Medulla oblongata (tissue), 1 donor: ENCODE measurements around the gene TREM2.
"Not testable (repeated sequence)": the region's sequence is repeated elsewhere in the genome, so short reads cannot be mapped to it uniquely, and the experiment has no call there.

ENCODE experiments used
- DNase-seq: peaks from one replicate; pipeline ENCODE4 v3.0.0-alpha.2; 2015; ENCODE audit errors: extremely low spot score

TREM2 gene

GRCh38 chr6:41153992-41154625, 8.8 kb downstream of the TREM2 start, which contains the start of gene TREML1:
TSS of gene TREML1 (minus strand) at chr6:41154347. CDS start at chr6:41154288, 59 bp downstream.
- DNase-seq, result no peak

DNA sequence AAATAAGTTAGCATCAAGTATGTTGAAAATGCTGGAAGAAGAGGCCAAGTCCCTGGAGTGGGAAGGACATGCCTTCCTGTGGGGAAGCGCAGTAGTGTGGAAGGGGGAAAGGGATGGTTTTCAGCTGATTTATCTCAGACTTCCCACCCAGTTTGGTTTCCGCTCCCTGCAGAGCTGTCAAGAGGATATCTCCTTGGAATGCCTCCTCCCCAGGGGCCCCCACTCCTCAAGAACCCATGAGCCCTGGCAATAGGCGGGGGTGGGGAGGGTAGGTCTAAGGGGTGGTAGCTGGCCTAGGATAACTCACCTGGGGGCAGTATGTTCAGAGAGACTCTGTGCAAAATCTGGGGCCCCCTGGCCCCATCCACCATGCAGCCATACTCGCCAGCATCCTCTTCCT, 9.5 kb downstream of the TREM2 start:
- DNase-seq, result no peak

DNA sequence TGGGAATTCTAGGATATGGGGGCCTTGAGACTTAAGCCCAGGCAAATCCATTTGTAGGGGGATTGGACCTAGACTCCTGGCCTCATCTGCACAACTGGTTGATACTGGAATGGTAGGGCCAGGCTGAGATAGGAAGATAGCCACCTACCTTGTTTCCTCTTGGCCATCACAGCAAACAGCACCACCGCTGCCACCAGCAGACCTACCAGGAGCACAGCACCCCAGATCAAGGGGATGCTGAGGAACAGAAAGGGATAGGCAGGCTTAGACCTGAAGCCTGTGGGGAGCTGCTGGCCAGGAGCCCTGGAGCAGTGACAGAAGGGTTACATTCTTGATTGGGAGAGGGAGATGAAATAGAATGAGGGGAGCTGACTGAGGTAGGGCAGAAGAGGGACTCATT, 12.2 kb downstream of the TREM2 start:
- no peak for DNase-seq

DNA sequence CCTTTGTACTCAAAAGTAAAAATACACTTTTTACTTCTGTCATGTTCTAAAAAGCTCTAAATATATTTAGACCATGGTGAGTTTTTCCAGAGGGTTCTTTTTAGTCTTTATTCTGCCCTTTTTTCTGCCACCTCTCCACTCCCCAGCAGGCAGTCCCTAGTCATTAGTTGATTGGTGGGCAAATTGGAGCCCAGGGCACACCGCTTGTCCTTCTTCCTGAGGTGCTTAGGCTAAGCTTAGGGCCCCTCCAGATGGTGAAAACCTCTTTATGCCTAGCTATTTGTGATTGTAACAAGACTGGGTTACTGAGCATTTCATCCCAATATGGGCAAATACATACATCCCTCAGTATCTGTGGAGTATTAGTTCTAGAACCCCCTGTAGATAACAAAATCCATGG, 15.0 kb downstream of the TREM2 start:
- no peak for DNase-seq

DNA sequence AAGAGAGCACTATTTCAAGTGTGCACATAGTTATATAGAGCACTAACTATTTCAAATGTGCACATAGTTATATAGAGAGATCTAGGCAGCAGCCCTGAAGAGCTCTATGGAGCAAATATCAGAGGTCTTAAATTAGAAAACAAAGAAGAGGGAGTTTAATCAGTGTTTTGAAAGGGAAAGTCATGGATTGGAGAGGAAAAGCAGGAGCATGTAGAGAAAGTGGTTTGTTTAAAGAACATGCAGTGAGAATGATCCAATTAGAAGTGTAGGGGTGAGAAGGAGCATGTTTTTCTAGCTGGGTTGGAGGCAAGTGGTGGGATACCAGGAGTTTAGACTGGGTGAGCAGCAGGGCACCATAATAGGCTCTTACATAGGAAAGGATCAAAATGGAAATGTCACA, 26.0 kb downstream of the TREM2 start:
- DNase-seq, result no peak

DNA sequence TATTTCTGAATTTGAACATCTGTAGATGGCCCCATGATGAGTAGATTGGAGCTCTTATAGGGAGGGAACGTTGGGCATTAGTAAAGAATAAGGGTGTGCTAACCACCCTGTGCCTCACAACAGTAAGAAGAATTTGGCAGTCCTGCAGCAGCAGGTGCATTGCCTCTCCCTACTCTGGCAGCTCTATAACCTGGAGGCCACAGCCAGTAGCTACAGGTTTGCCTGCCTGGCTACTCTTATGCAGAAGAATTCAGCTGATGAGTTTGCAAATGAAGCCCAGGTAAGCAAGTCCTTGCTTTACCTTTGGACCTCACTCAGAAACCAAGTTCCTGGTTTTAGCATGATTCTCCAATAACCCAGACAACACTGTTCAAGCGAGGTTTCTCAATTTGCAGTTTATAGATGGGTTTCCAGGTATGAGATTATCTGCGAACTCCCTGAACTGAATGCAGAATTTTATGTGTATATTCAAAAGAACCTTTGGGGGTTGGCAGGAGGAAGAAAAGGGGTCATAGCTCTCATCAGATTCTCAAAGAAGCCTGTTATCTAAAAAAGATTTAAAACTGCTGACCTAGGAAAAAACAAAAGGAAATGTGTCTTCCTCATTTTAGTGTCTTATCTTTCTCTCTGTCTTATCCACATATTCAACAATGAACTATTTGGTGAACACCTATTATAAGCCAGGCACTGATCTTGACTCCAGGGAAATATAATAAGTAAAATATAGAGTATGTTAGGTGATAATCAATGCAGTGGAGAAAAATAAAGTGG, 27.7 kb downstream of the TREM2 start:
- DNase-seq, result no peak

- DNase-seq, result no peak
Measured at GRCh38 chr6:41132254-41132653, 30.7 kb downstream of the TREM2 start.

DNA sequence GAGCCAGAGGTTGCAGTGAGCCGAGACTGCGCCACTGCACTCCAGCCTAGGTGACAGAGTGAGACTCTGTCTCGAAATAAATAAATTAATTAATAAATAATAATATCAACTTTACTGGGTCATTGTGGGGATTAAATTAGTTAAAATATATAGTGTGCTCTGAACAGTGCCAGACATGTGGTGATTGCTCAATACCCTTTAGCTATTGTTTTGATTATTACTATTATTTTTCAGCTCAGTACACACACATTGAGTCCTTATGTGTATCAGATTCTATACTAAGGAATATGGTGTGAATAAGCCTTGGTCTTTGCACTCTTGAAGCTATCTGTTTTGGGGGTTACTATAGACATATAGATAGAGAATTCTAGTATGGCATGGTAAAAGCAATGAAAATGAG, 37.6 kb downstream of the TREM2 start:
- DNase-seq, result no peak

- no peak for DNase-seq
Measured at GRCh38 chr6:41122918-41123317, 40.0 kb downstream of the TREM2 start.

GRCh38 chr6:41122373-41122772, 40.5 kb downstream of the TREM2 start:
- DNase-seq, result no peak

DNA sequence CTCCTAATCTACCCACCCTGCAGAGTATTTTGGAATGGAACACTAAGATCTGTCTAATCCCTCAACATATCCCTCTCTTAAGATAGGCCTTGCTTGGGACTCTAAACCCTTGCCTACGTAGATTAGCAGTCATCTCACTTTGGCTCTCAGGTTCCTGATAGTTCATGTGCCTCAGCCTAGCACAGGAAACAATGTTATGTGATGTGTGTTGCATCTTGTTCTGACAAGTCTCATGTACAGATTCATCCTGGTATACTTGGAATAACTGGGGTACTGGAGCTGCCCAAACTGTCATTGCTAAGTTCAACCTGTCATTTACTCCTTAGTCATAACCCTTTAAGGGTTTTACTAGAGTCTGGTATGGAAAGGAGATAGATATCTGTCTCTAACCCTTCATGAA, 42.9 kb downstream of the TREM2 start:
- DNase-seq, result no peak

DNA sequence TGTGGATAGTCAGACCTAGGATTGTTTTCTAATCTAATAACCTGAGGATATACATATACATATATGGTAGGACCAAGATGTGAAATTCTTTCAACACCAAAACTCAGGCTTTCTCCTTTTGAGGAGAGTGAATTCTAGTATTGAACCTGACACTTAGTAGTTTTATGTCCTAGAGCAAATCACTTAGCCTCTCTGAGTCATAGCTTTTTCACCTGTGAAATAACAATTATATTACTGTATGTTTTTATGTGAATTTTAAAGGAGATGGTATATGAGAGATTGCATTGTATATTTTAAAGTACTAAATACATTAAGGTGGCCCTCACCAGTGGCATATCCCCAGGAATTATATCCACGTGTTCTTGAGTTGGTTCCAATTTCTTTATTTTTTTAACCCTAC, 43.4 kb downstream of the TREM2 start:
- DNase-seq, result no peak

GRCh38 chr6:41115027-41115426, 47.9 kb downstream of the TREM2 start:
- DNase-seq, result not testable (repeated sequence)

DNA sequence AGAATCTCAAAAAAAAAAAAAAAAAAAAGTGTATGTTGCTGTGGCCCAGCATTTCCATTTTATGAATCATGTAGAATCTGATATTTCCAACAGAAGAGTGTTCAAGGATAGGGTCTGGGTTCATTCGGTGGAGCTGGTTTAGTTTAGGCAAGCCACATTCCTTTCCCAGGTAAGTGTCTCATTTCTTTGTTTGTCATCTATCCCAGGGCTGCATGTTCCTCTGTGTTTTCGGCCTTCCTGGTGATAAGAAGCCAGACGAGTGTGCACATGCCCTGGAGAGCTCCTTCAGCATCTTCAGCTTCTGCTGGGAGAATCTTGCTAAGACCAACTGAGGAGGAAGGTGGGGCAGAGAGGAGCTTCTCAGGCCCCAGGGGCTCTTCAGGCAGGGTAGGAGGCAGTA, 51.9 kb downstream of the TREM2 start:
- no peak for DNase-seq
